Peyer's patch (tissue), 4 donors: ENCODE measurements around the gene PSMD13.

Experiments used
- CTCF ChIP-seq, 6 experiments: fragments of 450-650 bp in 4 of 6; fragments of 200-600 bp in 2 of 6; sonication (generic) in 1 of 6; IDR thresholded peaks; one replicate each; pipeline ENCODE4 v1.5.1; 2017 to 2019; ENCODE audit warnings: antibody characterized with exemption in 6 of 6, mild to moderate bottlenecking in 3 of 6, moderate library complexity in 1 of 6
- POLR2A ChIP-seq, 2 donors: fragments of 450-650 bp; IDR thresholded peaks; one replicate each; pipeline ENCODE4 v1.5.1; 2017; ENCODE audit warnings: antibody characterized with exemption in 2 of 2, mild to moderate bottlenecking in 2 of 2, moderate library complexity in 2 of 2

- TF ChIP-seq POLR2A (IDR thresholded peaks at IDR 0.05) = no peak
- no peak for TF ChIP-seq CTCF (IDR thresholded peaks at IDR 0.05)
Observed at GRCh38 chr11:223884-224283, 12.9 kb upstream of the PSMD13 start.
